ENCODE data around the gene ZNF197. TPM values are rescaled to one million over a fixed set of nuclear protein-coding genes. Genes with fewer than 3 reads are reported as not detected.
"Not testable (repeated sequence)": the region's sequence is repeated elsewhere in the genome, so short reads cannot be mapped to it uniquely, and the experiment has no call there.

The ZNF197 gene
- total RNA-seq, 1 donor from 2014 or later, result 11.4 TPM

GRCh38 chr3:44665173-44665572 is 40.3 kb downstream of the ZNF197 start:
- DNase-seq, result no peak

DNA sequence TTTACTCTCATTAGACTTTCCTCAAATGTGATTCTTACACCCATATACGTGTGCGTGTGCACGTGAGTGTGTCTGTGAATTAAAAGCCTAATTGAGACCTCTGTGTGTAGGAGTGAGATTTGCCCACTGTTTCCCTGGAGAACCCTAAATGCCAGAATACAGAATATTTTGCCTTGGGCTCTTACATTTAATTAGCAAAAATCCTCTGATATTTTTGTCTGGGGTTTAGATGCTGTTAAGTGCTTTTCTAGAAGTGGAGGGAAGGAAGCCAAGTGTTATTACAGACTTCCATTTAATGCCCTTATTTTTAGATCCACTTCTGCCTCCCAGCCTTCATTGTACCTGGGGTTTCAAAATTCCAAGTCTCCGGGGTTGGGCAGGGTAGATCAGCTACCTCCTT is 41.5 kb downstream of the ZNF197 start:
- DNase-seq, result no peak

- DNase-seq, result no peak
Measured at GRCh38 chr3:44669760-44670159, 44.9 kb downstream of the ZNF197 start.

- not testable (repeated sequence) for DNase-seq
Measured at GRCh38 chr3:44673466-44673865, 48.6 kb downstream of the ZNF197 start.

DNA sequence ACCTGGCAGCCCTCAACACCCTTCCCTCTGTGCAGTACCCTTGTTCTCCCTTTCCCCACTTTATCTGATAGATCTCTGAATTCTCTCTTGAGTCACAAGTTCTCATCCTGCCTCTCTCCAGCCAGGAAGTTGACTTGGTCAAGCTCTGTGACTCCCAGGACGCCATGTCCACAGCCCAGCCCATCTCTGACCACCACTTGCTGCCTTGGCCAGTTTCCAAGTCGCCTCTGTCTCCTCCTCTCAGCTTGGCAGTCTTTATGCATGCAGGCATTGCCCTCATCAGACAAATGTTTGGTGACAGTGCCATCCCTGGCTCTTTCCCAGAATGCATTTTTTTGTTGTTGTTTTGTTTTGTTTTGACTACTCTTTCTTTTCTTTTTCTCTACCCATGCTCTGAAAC is 49.4 kb downstream of the ZNF197 start:
- no peak for DNase-seq

DNA sequence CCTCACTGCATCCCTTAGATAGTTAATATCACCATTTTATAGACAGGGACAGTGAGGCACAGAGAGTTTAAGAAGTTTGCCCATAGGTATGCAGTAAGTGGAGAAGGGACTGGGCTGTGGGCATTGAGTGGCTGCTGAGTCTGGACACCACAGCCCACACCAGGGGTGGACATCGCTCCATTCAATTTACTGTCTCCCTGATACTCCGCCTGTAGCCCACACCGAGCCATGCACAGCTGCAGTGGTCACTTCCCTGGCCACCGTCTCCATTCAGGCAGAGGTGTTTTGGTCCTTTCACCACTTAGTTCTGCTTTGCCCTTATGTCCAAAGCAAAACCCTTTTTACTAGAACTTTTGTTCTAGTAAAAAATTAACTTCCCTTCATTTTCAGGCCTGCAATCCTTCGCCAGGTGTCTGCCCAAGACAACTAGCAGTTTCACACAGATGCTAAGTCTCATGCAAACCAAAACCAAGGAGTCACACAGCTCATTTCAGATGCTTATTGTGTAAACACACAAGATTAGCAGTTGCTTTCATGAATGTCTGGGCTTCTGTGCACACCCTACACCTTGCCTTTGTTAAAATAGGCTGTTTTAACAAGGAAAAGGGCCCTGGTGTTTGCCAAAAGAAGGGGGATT is 53.8 kb downstream of the ZNF197 start:
- no peak for DNase-seq

DNA sequence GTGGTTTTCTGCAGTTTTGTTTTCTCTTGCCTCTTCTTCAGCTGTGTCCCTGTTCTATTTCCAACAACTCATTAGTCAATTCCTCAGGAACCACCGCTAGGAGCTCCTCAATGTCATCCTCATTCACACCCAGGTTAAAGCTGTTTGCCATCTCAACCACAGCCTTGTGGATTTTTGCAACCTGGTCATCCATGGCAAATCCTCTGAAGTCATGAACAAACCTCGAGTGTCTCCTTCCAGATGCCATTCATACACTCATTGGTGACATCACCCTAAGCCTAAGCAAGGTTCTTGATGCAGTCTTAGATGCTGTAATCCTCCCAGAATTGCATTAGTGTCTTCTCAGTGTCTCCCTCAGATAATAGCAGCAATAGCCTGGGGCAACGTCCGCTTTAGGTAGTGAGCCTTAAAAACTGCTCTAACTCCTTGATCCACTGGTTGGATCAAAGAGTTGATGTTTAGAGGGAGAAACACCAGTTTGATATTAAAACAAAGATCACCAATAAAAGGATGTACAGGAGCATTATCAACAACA is 56.2 kb downstream of the ZNF197 start:
- DNase-seq, result no peak

- DNase-seq, result peak; percentile 29
Measured at GRCh38 chr3:44682182-44682896, 57.5 kb downstream of the ZNF197 start.

DNA sequence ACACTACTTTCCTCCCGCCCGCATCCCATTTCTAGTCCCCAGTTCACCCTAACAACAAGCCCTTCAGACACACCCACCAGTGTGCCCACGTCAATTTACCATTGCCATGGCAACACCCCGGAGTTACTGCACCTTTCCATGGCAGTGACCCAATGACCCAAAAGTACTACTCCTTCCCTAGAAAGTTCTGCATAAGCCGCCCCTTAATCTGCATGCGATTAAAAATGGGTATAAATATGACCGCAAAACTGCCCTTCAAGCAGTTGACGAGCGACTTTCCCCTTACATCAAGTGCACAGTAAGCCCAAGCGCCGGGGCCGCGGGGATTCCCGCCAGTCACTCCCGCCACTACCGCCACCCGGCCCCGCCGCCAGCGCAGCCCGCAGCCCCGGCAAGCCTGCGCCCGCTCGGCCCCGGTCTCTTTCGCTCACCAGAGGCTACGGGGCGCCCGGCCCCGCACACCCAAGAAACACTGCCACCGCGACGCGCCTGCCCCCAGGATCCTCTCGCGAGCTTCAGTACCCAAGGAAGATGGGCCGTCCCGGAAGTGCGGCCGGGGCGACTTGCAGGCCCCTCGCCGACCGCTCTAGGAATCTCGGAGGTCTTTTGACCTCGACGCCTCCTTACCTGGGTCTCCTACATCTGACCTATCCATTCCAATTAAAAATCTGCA is 60.4 kb downstream of the ZNF197 start:
- peak; percentile 76 for DNase-seq

DNA sequence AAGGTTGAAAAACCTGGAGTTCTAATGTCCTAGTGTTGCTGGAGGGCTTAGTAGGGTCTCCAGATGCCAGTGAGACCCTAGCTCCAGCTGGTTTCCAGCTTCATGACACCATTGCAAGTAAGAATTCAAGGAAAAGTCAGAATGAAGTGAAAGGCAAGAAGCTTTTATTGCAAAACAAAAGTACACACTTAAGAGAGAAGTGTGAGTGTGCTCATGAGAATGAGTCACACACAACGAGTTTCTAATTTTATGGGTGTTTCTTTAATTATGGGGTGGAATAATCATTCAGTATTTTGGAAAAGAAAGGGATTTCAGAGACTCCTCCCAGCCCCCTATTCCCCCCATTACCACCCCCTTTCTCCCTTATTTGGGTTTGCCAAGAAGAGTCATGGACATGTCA is 63.1 kb downstream of the ZNF197 start:
- no peak for DNase-seq

Other genes starting within 250 kb of the ZNF197 start
- 9.2 and 10.6 TPM in 2 replicates for gene ZNF445, start 147.4 kb upstream of the ZNF197 start, total RNA-seq
- gene ZKSCAN7, start 69.8 kb upstream of the ZNF197 start, total RNA-seq, result 1.3 and 2.2 TPM in 2 replicates
- 0.79 and 2.2 TPM in 2 replicates for gene ZNF660, start 40.1 kb upstream of the ZNF197 start, total RNA-seq
- gene ZNF35, start 23.7 kb downstream of the ZNF197 start, total RNA-seq, result 18.5 and 23.1 TPM in 2 replicates
- gene ZNF502, start 87.6 kb downstream of the ZNF197 start, total RNA-seq, result 3.6 and 4.1 TPM in 2 replicates
- gene ZNF501, start 104.6 kb downstream of the ZNF197 start, total RNA-seq, result 4.2 and 5.4 TPM in 2 replicates
- gene KIAA1143, start 136.6 kb downstream of the ZNF197 start, total RNA-seq, result 23.0 and 23.9 TPM in 2 replicates
- 7.5 and 21.2 TPM in 2 replicates for gene KIF15, start 136.8 kb downstream of the ZNF197 start, total RNA-seq
- gene TMEM42, start 236.9 kb downstream of the ZNF197 start, total RNA-seq, result 9.2 and 14.3 TPM in 2 replicates
- 0.14 TPM in 1 of 2 replicates, not detected in the other for gene TGM4, start 249.6 kb downstream of the ZNF197 start, total RNA-seq

Data from dermis blood vessel endothelial cell (primary cell).